Measurements from ENCODE around the gene PDS5A.
"Not testable (repeated sequence)": the region's sequence is repeated elsewhere in the genome, so short reads cannot be mapped to it uniquely, and the experiment has no call there.

Gene PDS5A

DNA sequence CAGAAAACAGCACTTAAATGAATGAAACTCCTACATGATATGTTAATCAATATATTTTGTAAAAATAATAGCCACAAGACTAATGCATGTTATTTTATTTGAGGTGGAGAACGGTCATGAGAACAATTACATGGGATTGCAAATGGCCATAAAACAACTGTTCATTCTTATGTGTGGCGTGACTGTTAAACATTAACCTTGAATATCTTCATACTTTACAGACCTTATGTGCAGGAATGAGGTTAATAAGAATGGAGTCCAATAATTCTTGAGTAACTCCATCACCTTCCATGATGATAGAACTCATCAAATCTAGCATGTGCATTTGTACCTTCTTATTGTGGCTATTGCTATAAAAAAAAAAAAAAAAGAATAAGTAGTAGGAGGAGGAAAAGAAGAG lies 55.3 kb downstream of the PDS5A start:
- Histone ChIP-seq H3K9me3 (replicated peaks in 1 of 11) (no peaks in the 10 kb centered on the region), H3K27ac (no peak overlapping the region), H3K4me3 (no peak overlapping the region), H3K27me3 (no peaks in the 10 kb centered on the region), H3K4me2 (no peak overlapping the region), H3K9ac (no peak overlapping the region), H4K20me1 (peaks cover 7 to 64% (median 31%) of the 10 kb centered on the region in 11 experiments; a peak in 18 of 22 replicates), H3K4me1 (peaks cover 0 to 8% (median 0%) of the 10 kb centered on the region in 10 experiments; a peak in 1 of 20 replicates), H3K36me3 (peaks cover 81 to 100% (median 94%) of the 10 kb centered on the region in 11 experiments)
- no peak for TF ChIP-seq Cebpa-rat (IDR thresholded peaks at IDR 0.05)

- Histone ChIP-seq H3K4me2 (no peak overlapping the region), H3K36me3 (peaks cover 93 to 100% (median 99%) of the 10 kb centered on the region in 11 experiments), H4K20me1 (peaks cover 4 to 38% (median 20%) of the 10 kb centered on the region in 11 experiments; a peak in 19 of 22 replicates), H3K4me3 (no peak overlapping the region), H3K4me1 (no peaks in the 10 kb centered on the region), H3K9ac (no peak overlapping the region), H3K9me3 (replicated peaks in 1 of 11) (no peaks in the 10 kb centered on the region), H3K27me3 (no peaks in the 10 kb centered on the region), H3K27ac (no peak overlapping the region)
- TF ChIP-seq Cebpa-rat (IDR thresholded peaks at IDR 0.05) = no peak
Measured at GRCh38 chr4:39913471-39913870, 64.2 kb downstream of the PDS5A start.

GRCh38 chr4:39910064-39910463 lies 67.6 kb downstream of the PDS5A start:
- Histone ChIP-seq H3K36me3 (peaks cover 86 to 100% (median 99%) of the 10 kb centered on the region in 11 experiments), H4K20me1 (peaks cover 0 to 34% (median 14%) of the 10 kb centered on the region in 11 experiments; a peak in 18 of 22 replicates), H3K4me3 (no peak overlapping the region), H3K4me1 (no peaks in the 10 kb centered on the region; a peak in 1 of 20 replicates), H3K9me3 (replicated peaks in 1 of 11) (no peaks in the 10 kb centered on the region), H3K4me2 (no peak overlapping the region), H3K27ac (no peak overlapping the region), H3K27me3 (no peaks in the 10 kb centered on the region), H3K9ac (no peak overlapping the region)
- TF ChIP-seq Cebpa-rat (IDR thresholded peaks at IDR 0.05) = no peak

GRCh38 chr4:39908284-39908683 lies 69.4 kb downstream of the PDS5A start:
- Histone ChIP-seq H3K36me3 (peaks cover 88 to 100% (median 99%) of the 10 kb centered on the region in 11 experiments), H3K27ac (no peak overlapping the region)

GRCh38 chr4:39905656-39906055 lies 72.1 kb downstream of the PDS5A start:
- H3K4me1 ChIP-seq = no peaks in the 10 kb centered on the region; a peak in 1 of 20 replicates
- H3K4me3 ChIP-seq = no peak overlapping the region
- no peaks in the 10 kb centered on the region for H3K27me3 ChIP-seq
- peak overlapping the region in 1 of 11 experiments; percentile 11; a peak in 2 of 22 replicates for H3K27ac ChIP-seq
- H4K20me1 ChIP-seq = peaks cover 0 to 23% (median 5%) of the 10 kb centered on the region in 11 experiments; a peak in 16 of 22 replicates
- H3K9me3 ChIP-seq (replicated peaks in 1 of 11) = no peaks in the 10 kb centered on the region
- H3K4me2 ChIP-seq = no peak overlapping the region
- peaks cover 89 to 100% (median 99%) of the 10 kb centered on the region in 11 experiments for H3K36me3 ChIP-seq
- H3K9ac ChIP-seq = no peak overlapping the region
- no peak for TF ChIP-seq Cebpa-rat (IDR thresholded peaks at IDR 0.05)

More at GRCh38 chr4:39908284-39908683, 69.4 kb downstream of the PDS5A start:
- H3K27me3 ChIP-seq = no peaks in the 10 kb centered on the region
- H3K4me3 ChIP-seq = no peak overlapping the region
- no peaks in the 10 kb centered on the region; a peak in 1 of 20 replicates for H3K4me1 ChIP-seq
- H3K9ac ChIP-seq = no peak overlapping the region
- H3K4me2 ChIP-seq = no peak overlapping the region
- H4K20me1 ChIP-seq = peaks cover 0 to 33% (median 14%) of the 10 kb centered on the region in 11 experiments; a peak in 18 of 22 replicates
- no peak for TF ChIP-seq Cebpa-rat (IDR thresholded peaks at IDR 0.05)
- no peaks in the 10 kb centered on the region for H3K9me3 ChIP-seq (replicated peaks in 1 of 11)

GRCh38 chr4:39905019-39905418 lies 72.7 kb downstream of the PDS5A start:
- not testable (repeated sequence) for H3K9ac ChIP-seq
- peaks cover 88 to 100% (median 99%) of the 10 kb centered on the region in 11 experiments for H3K36me3 ChIP-seq

GRCh38 chr4:39900966-39901365 lies 76.7 kb downstream of the PDS5A start:
- Histone ChIP-seq H3K9me3 (replicated peaks in 1 of 11) (no peaks in the 10 kb centered on the region), H3K27me3 (no peaks in the 10 kb centered on the region), H3K4me3 (no peak overlapping the region), H3K4me1 (no peaks in the 10 kb centered on the region; a peak in 1 of 20 replicates), H3K27ac (no peak overlapping the region), H3K4me2 (no peak overlapping the region), H4K20me1 (peaks cover 0 to 13% (median 4%) of the 10 kb centered on the region in 11 experiments; a peak in 4 of 22 replicates), H3K9ac (no peak overlapping the region), H3K36me3 (peaks cover 96 to 100% (median 100%) of the 10 kb centered on the region in 11 experiments)
- TF ChIP-seq Cebpa-rat (IDR thresholded peaks at IDR 0.05) = no peak

More at GRCh38 chr4:39905019-39905418, 72.7 kb downstream of the PDS5A start:
- H3K27ac ChIP-seq; H3K27me3 ChIP-seq; H3K4me2 ChIP-seq; H3K9me3 ChIP-seq (replicated peaks in 1 of 11); H3K4me3 ChIP-seq; H3K4me1 ChIP-seq: not testable (repeated sequence)
- H4K20me1 ChIP-seq = peaks cover 0 to 17% (median 4%) of the 10 kb centered on the region in 11 experiments; a peak in 3 of 22 replicates

- Histone ChIP-seq H3K9ac (no peak overlapping the region), H3K4me1 (no peaks in the 10 kb centered on the region), H3K27ac (no peak overlapping the region), H4K20me1 (peaks cover 0 to 12% (median 0%) of the 10 kb centered on the region in 11 experiments; a peak in 4 of 22 replicates), H3K4me2 (no peak overlapping the region), H3K9me3 (replicated peaks in 1 of 11) (no peaks in the 10 kb centered on the region), H3K36me3 (peaks cover 97 to 100% (median 100%) of the 10 kb centered on the region in 11 experiments), H3K4me3 (no peak overlapping the region), H3K27me3 (no peaks in the 10 kb centered on the region)
- TF ChIP-seq Cebpa-rat (IDR thresholded peaks at IDR 0.05) = no peak
Measured at GRCh38 chr4:39899291-39899690, 78.4 kb downstream of the PDS5A start.

DNA sequence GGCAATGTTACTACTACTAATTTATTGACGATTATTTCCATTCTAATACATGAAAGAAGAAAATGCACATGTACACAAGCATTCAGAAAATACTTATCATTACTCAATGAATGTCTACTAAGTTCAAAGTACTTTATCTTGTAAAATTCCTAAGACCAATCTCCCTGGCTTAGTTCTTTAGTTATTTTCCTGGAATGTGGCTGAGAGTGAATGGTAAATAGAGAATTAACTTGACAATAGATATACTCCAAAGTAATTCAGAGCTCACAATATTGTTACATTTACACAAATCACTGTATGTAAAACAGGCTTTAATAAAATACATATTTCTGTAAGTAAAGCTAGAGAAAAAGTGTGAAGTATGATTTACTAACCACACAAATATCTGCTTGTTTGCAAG lies 79.7 kb downstream of the PDS5A start:
- no peak overlapping the region for H3K4me3 ChIP-seq
- no peak for TF ChIP-seq Cebpa-rat (IDR thresholded peaks at IDR 0.05)
- no peak overlapping the region for H3K4me2 ChIP-seq
- H3K9me3 ChIP-seq (replicated peaks in 1 of 11) = no peaks in the 10 kb centered on the region
- H3K27me3 ChIP-seq = no peaks in the 10 kb centered on the region
- no peak overlapping the region for H3K27ac ChIP-seq
- H4K20me1 ChIP-seq = peaks cover 0 to 19% (median 4%) of the 10 kb centered on the region in 11 experiments; a peak in 4 of 22 replicates
- no peak overlapping the region for H3K9ac ChIP-seq
- peaks cover 97 to 100% (median 100%) of the 10 kb centered on the region in 11 experiments for H3K36me3 ChIP-seq
- H3K4me1 ChIP-seq = no peaks in the 10 kb centered on the region

DNA sequence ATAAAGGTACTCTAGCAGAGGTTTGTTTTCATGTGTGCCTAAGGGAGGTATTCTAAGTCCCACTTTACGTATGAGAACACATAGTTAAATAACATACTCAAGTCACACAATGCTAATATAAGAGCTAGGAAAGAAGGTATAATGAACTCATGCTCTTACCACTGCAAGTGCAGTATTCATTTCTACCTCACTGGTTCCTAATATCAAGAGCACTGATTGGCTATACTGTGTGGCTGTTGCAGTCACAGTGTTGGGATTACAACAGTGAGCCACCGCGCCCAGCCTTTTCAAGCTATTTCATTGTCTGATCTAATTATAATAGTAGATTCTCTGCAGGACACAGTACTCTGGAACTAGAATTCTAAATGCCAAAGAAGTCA lies 84.0 kb downstream of the PDS5A start:
- Histone ChIP-seq H4K20me1 (peaks cover 0 to 15% (median 3%) of the 10 kb centered on the region in 11 experiments; a peak in 4 of 22 replicates), H3K27me3 (no peaks in the 10 kb centered on the region), H3K4me2 (no peak overlapping the region), H3K9ac (no peak overlapping the region), H3K9me3 (replicated peaks in 1 of 11) (no peaks in the 10 kb centered on the region), H3K36me3 (peaks cover 98 to 100% (median 100%) of the 10 kb centered on the region in 11 experiments), H3K4me3 (no peak overlapping the region), H3K4me1 (no peaks in the 10 kb centered on the region), H3K27ac (no peak overlapping the region)
- no peak for TF ChIP-seq Cebpa-rat (IDR thresholded peaks at IDR 0.05)

Measured in BLaER1 treated with 17β-estradiol and CSF1 and Interleukin-3, amounts not matched to agents 10 nM and 100 nM (cell line).